ENCODE data around the gene RAD51B. TPM values are rescaled to one million over a fixed set of nuclear protein-coding genes. Genes with fewer than 3 reads are reported as not detected.
A peak's percentile ranks its signal among the peaks of the same experiment; 100 is the strongest.

Gene RAD51B
- total and polyA plus RNA-seq, 2 of the 13 experiments (the other 11 are each of a cell fraction or from before 2014, with no cell fraction given), result 7.0 to 9.5 TPM

GRCh38 chr14:68691031-68691791, 871.6 kb downstream of the RAD51B start:
- ATAC-seq (no peak), DNase-seq (ENCODE audit: low spot score) (no peak), FAIRE-seq (no peak)
- TF ChIP-seq RFX1 (IDR thresholded peaks at IDR 0.05) (peak; percentile 32; the same call in 1 of the 2 replicates), ZNF782 (CRISPR knock-in tag; IDR thresholded peaks at IDR 0.05; ENCODE audit: borderline replicate concordance) (no peak)
- Histone ChIP-seq H3K27me3 (ENCODE audit: control insufficient read depth in 1 of 2, insufficient read depth in 2 of 2, low read length in 2 of 2) (peaks cover 0 to 48% of the 10 kb centered on the region in 2 experiments; a peak in 4 of 5 replicates), H3K4me1 (ENCODE audit: insufficient read depth, low read length) (peaks cover 24% of the 10 kb centered on the region), H4K20me1 (ENCODE audit: insufficient read depth, low read length) (no peaks in the 10 kb centered on the region), H2AFZ (ENCODE audit: low read length) (no peak overlapping the region), H3K9me3 (ENCODE audit: low read length) (peaks cover 4% of the 10 kb centered on the region; the same call in 1 of the 2 replicates), H3K4me2 (ENCODE audit: low read depth, low read length) (no peak overlapping the region), H3K27ac (ENCODE audit: extremely low read length, insufficient read depth, low read length) (no peak overlapping the region), H3K79me2 (ENCODE audit: insufficient read depth, low read length) (no peaks in the 10 kb centered on the region), H3K9ac (ENCODE audit: insufficient read depth, low read depth, low read length) (no peak overlapping the region), H3K36me3 (replicated peaks in 1 of 2; ENCODE audit: control insufficient read depth in 1 of 2, insufficient read depth in 2 of 2, low read length in 2 of 2) (no peaks in the 10 kb centered on the region), H3K4me3 (replicated peaks in 1 of 3; ENCODE audit: insufficient read depth in 1 of 3, low read depth in 2 of 3, low read length in 3 of 3) (no peak overlapping the region)
- 65% methylated on average over 21 of the region's 24 CpGs for WGBS (ENCODE audit: low lambda C conversion rate)
- intact Hi-C loops (cut with micrococcal nuclease; ENCODE audit: unreplicated experiment) (no loop called here), in situ Hi-C loops (cut with HindIII; ENCODE audit: extremely low pct_ligation_motif_present, low pct_unique_long_range_greater_than_20kb) (no loop called here)
- CTCF ChIA-PET (ENCODE audit: low intra/inter-chr PET ratio, low total read pairs), result no interaction called here
- POLR2A ChIA-PET, result no interaction called here
- BruUV-seq (replicated peaks), result no TSS peak

GRCh38 chr14:68691792-68692118, 872.2 kb downstream of the RAD51B start:
- intact Hi-C loops (cut with micrococcal nuclease; ENCODE audit: unreplicated experiment) (no loop called here), in situ Hi-C loops (cut with HindIII; ENCODE audit: extremely low pct_ligation_motif_present, low pct_unique_long_range_greater_than_20kb) (no loop called here)
- peaks cover 2% of the 10 kb centered on the region; the same call in 1 of the 2 replicates for H3K9me3 ChIP-seq (ENCODE audit: low read length)
- peaks cover 0 to 49% of the 10 kb centered on the region in 2 experiments; a peak in 4 of 5 replicates for H3K27me3 ChIP-seq (ENCODE audit: control insufficient read depth in 1 of 2, insufficient read depth in 2 of 2, low read length in 2 of 2)
- BruUV-seq (replicated peaks), result no TSS peak
- no peaks in the 10 kb centered on the region for H4K20me1 ChIP-seq (ENCODE audit: insufficient read depth, low read length)
- H3K27ac ChIP-seq (ENCODE audit: extremely low read length, insufficient read depth, low read length), result no peak overlapping the region
- ChIA-PET CTCF (ENCODE audit: low intra/inter-chr PET ratio, low total read pairs) (no interaction called here), POLR2A (no interaction called here)
- no peak overlapping the region for H3K4me2 ChIP-seq (ENCODE audit: low read depth, low read length)
- WGBS (ENCODE audit: low lambda C conversion rate), result 67% methylated on average over 1 of the region's 3 CpGs
- H3K4me3 ChIP-seq (replicated peaks in 1 of 3; ENCODE audit: insufficient read depth in 1 of 3, low read depth in 2 of 3, low read length in 3 of 3), result no peak overlapping the region
- ATAC-seq (no peak), DNase-seq (ENCODE audit: low spot score) (no peak), FAIRE-seq (no peak)
- no peak overlapping the region for H2AFZ ChIP-seq (ENCODE audit: low read length)
- H3K4me1 ChIP-seq (ENCODE audit: insufficient read depth, low read length), result peaks cover 23% of the 10 kb centered on the region; the same call in 1 of the 2 replicates
- no peaks in the 10 kb centered on the region for H3K36me3 ChIP-seq (replicated peaks in 1 of 2; ENCODE audit: control insufficient read depth in 1 of 2, insufficient read depth in 2 of 2, low read length in 2 of 2)
- H3K79me2 ChIP-seq (ENCODE audit: insufficient read depth, low read length), result no peaks in the 10 kb centered on the region
- no peak overlapping the region for H3K9ac ChIP-seq (ENCODE audit: insufficient read depth, low read depth, low read length)
- TF ChIP-seq SMAD9 (CRISPR knock-in tag; IDR thresholded peaks at IDR 0.05) (no peak), ZNF124 (CRISPR knock-in tag; IDR thresholded peaks at IDR 0.05) (no peak), ZNF335 (CRISPR knock-in tag; IDR thresholded peaks at IDR 0.05) (no peak), ZNF274 (CRISPR knock-in tag; IDR thresholded peaks at IDR 0.05) (no peak)
- TF ChIP-seq, protein P1, sequence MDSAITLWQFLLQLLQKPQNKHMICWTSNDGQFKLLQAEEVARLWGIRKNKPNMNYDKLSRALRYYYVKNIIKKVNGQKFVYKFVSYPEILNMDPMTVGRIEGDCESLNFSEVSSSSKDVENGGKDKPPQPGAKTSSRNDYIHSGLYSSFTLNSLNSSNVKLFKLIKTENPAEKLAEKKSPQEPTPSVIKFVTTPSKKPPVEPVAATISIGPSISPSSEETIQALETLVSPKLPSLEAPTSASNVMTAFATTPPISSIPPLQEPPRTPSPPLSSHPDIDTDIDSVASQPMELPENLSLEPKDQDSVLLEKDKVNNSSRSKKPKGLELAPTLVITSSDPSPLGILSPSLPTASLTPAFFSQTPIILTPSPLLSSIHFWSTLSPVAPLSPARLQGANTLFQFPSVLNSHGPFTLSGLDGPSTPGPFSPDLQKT (CRISPR knock-in tag; IDR thresholded peaks at IDR 0.05; ENCODE audit: borderline replicate concordance), result no peak
- TF ChIP-seq, protein P2, sequence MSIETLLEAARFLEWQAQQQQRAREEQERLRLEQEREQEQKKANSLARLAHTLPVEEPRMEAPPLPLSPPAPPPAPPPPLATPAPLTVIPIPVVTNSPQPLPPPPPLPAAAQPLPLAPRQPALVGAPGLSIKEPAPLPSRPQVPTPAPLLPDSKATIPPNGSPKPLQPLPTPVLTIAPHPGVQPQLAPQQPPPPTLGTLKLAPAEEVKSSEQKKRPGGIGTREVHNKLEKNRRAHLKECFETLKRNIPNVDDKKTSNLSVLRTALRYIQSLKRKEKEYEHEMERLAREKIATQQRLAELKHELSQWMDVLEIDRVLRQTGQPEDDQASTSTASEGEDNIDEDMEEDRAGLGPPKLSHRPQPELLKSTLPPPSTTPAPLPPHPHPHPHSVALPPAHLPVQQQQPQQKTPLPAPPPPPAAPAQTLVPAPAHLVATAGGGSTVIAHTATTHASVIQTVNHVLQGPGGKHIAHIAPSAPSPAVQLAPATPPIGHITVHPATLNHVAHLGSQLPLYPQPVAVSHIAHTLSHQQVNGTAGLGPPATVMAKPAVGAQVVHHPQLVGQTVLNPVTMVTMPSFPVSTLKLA (IDR thresholded peaks at IDR 0.05), result no peak

Data from HepG2 (cell line).